Hepatocyte (in vitro differentiated cells): ENCODE measurements around the gene PLXNA2. TPM values are rescaled to one million over a fixed set of nuclear protein-coding genes. Genes with fewer than 3 reads are reported as not detected.

ENCODE experiments used
- DNase-seq: peaks from one replicate; pipeline ENCODE4 v3.0.0-alpha.2; 2016; ENCODE audit warnings: low spot score
- H2AFZ ChIP-seq: fragments of 200-600 bp; sonication (generic); 2 replicates; pipeline ENCODE4 v1.6.0; 2016; ENCODE audit warnings: antibody characterized with exemption, mild to moderate bottlenecking
- H3K27ac ChIP-seq: fragments of 200-600 bp; sonication (generic); 2 replicates; pipeline ENCODE4 v1.5.1; 2016; ENCODE audit warnings: mild to moderate bottlenecking
- H3K27me3 ChIP-seq: fragments of 200-600 bp; sonication (generic); 2 replicates; pipeline ENCODE4 v1.6.1; 2016
- H3K36me3 ChIP-seq: fragments of 200-600 bp; sonication (generic); replicated peaks from 2 replicates; pipeline ENCODE4 v1.5.1; 2016; ENCODE audit warnings: low read depth; ENCODE audit not compliant: insufficient read depth
- H3K4me1 ChIP-seq: fragments of 200-600 bp; sonication (generic); 2 replicates; pipeline ENCODE4 v1.5.1; 2016; ENCODE audit warnings: mild to moderate bottlenecking, moderate library complexity; ENCODE audit not compliant: insufficient read depth
- H3K4me2 ChIP-seq: fragments of 200-600 bp; sonication (generic); 2 replicates; pipeline ENCODE4 v1.6.0; 2016
- H3K4me3 ChIP-seq: fragments of 200-600 bp; sonication (generic); 2 replicates; pipeline ENCODE4 v1.5.1; 2016; ENCODE audit warnings: mild to moderate bottlenecking
- H3K79me2 ChIP-seq: fragments of 200-600 bp; sonication (generic); 2 replicates; pipeline ENCODE4 v1.6.0; 2017; ENCODE audit warnings: mild to moderate bottlenecking
- H3K9me2 ChIP-seq: fragments of 200-600 bp; sonication (generic); replicated peaks from 2 replicates; pipeline ENCODE4 v1.6.0; 2017; ENCODE audit warnings: mild to moderate bottlenecking; ENCODE audit not compliant: insufficient read depth
- H3K9me3 ChIP-seq: fragments of 200-600 bp; sonication (generic); 2 replicates; pipeline ENCODE4 v1.5.1; 2016; ENCODE audit warnings: low read depth, mild to moderate bottlenecking
- H4K20me1 ChIP-seq: fragments of 200-600 bp; sonication (generic); 2 replicates; pipeline ENCODE4 v1.6.0; 2016; ENCODE audit warnings: mild to moderate bottlenecking; ENCODE audit not compliant: insufficient read depth, poor library complexity, severe bottlenecking
- EZH2 ChIP-seq: fragments of 200-600 bp; sonication (generic); IDR thresholded peaks from 2 replicates; pipeline ENCODE4 v1.6.1; 2016; ENCODE audit warnings: antibody characterized with exemption, mild to moderate bottlenecking, borderline replicate concordance
- EZH2phosphoT487 ChIP-seq: fragments of 200-600 bp; sonication (generic); IDR thresholded peaks from one replicate; pipeline ENCODE4 v1.6.1; 2018; ENCODE audit warnings: antibody characterized with exemption, mild to moderate bottlenecking, low read depth, moderate library complexity; ENCODE audit not compliant: unreplicated experiment, severe bottlenecking
- WGBS: methylation state at CpG from one replicate; pipeline ENCODE4 v1.1.6; 2016; ENCODE audit warnings: low lambda C conversion rate; ENCODE audit errors: missing lambda C conversion rate; 5-methylcytosine and 5-hydroxymethylcytosine counted together
- polyA plus RNA-seq: library from polyadenylated mRNA; unstranded; fragments of >200 nt; fragmentation: Nextera tagmentation; extraction: Ambion mirVana; gene quantifications from 2 replicates; pipeline ENCODE4 v1.2.1, GENCODE V29; 2016
- total RNA-seq: library from RNA; depleted of rRNA; stranded (reverse); fragments of >200 nt; gene quantifications from 2 replicates; pipeline ENCODE4 v1.2.3, GENCODE V29; 2014
- TF ChIP-seq, protein P1 (sequence below): fragments of 200-600 bp; sonication (generic); IDR thresholded peaks from 2 replicates; pipeline ENCODE4 v1.5.1; 2016; ENCODE audit warnings: antibody characterized with exemption, mild to moderate bottlenecking; ENCODE audit not compliant: poor library complexity

PLXNA2 gene
- total and polyA plus RNA-seq, 2 experiments from 2014 or later, result 9.8 to 13.1 TPM

DNA sequence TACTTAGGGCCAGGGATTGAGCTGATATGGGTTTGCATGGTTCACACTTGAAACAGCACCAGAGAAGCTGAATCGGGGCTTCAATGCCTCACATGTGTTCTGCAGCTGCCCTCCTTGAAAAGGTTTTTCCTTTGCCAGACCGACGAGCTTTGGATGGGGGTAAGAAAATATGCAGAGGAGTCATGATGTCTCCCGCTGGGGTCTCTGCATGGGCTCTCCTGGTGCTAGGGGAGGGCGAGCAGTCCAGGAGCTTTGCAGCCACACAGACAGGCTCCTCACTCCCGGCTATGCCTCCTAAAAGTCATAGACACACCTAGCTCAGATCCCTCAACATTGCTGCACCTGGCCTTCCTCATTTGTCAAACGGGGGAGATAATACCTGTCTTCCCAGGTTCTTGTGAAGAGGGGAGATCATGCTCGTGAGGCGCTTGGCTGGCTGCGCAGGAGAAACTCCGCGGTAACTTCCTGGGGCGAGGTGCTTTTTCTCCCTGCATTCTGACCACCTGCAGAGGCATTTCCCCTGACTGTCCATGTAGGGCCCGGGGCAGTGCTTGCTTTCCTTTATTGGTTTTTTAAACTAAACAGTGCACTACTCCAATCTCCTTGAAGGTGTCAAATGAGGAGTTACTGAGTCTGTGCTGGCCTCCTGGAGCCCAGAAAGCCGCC lies 112.4 kb downstream of the PLXNA2 start:
- 37% methylated on average over 15 of the region's 15 CpGs for WGBS
- Histone ChIP-seq H3K9me3 (no peaks in the 10 kb centered on the region), H3K36me3 (no peaks in the 10 kb centered on the region), H2AFZ (no peak overlapping the region), H3K27me3 (no peaks in the 10 kb centered on the region), H3K79me2 (no peaks in the 10 kb centered on the region), H4K20me1 (no peaks in the 10 kb centered on the region), H3K27ac (peak overlapping the region; percentile 31), H3K9me2 (no peaks in the 10 kb centered on the region), H3K4me3 (no peak overlapping the region), H3K4me2 (peak overlapping the region; percentile 64), H3K4me1 (peaks cover 41% of the 10 kb centered on the region)
- peak; percentile 26 for DNase-seq
- no peak for TF ChIP-seq EZH2
- TF ChIP-seq EZH2phosphoT487, result no peak
- TF ChIP-seq, protein P1, sequence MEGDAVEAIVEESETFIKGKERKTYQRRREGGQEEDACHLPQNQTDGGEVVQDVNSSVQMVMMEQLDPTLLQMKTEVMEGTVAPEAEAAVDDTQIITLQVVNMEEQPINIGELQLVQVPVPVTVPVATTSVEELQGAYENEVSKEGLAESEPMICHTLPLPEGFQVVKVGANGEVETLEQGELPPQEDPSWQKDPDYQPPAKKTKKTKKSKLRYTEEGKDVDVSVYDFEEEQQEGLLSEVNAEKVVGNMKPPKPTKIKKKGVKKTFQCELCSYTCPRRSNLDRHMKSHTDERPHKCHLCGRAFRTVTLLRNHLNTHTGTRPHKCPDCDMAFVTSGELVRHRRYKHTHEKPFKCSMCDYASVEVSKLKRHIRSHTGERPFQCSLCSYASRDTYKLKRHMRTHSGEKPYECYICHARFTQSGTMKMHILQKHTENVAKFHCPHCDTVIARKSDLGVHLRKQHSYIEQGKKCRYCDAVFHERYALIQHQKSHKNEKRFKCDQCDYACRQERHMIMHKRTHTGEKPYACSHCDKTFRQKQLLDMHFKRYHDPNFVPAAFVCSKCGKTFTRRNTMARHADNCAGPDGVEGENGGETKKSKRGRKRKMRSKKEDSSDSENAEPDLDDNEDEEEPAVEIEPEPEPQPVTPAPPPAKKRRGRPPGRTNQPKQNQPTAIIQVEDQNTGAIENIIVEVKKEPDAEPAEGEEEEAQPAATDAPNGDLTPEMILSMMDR, result no peak

DNA sequence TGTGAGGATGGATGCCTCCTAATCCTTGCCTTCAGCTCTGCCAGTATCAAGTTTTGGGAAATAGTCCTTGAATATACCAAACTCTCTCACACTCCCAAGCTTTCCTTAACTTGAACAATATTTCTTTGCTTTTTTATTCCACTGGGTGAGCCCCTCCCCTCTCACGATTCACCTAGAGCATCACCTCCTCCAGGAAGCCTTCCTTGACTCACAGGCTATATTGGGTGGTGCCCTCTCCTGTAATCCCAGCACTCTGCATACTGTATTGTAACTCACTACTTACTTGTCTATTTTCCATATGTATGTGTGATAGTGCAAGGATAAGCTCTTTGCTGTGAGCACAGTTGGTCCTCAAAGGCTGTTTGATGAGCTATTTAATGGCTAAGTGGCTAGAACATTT lies 114.7 kb downstream of the PLXNA2 start:
- Histone ChIP-seq H3K36me3 (no peaks in the 10 kb centered on the region), H3K27me3 (no peaks in the 10 kb centered on the region), H3K4me3 (no peak overlapping the region), H3K27ac (no peak overlapping the region), H3K79me2 (no peaks in the 10 kb centered on the region), H2AFZ (no peak overlapping the region), H3K9me3 (no peaks in the 10 kb centered on the region), H3K4me1 (peaks cover 18% of the 10 kb centered on the region), H3K9me2 (no peaks in the 10 kb centered on the region), H4K20me1 (no peaks in the 10 kb centered on the region), H3K4me2 (no peak overlapping the region)
- 100% methylated on average over 1 of the region's 1 CpG for WGBS
- TF ChIP-seq EZH2phosphoT487 (no peak), EZH2 (no peak)
- TF ChIP-seq, protein P1, result no peak
- DNase-seq, result no peak

DNA sequence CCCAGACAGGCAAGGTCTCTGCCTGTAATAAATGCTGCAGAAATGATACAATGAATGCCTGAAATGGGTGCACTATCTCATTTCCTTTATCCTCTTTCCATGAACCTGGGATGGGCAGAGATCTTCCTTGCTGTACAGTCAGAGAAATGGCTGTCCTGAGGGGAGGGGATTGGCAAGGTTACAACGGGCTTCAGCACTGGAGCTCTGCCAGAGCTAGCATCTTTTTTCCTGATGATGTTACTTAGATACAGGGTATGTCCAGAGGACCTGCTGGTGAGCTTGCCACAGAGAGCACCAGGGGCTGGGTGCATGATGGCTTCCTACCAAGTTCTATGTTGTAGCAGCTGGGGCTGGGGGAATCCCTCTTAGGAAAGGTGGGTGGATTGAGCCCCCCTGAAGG lies 115.1 kb downstream of the PLXNA2 start:
- 52% methylated on average over 1 of the region's 1 CpG for WGBS
- H3K9me2 ChIP-seq, result no peaks in the 10 kb centered on the region

More for the DNA sequence above, 115.1 kb downstream of the PLXNA2 start:
- no peaks in the 10 kb centered on the region for H3K27me3 ChIP-seq
- no peaks in the 10 kb centered on the region for H3K79me2 ChIP-seq
- no peaks in the 10 kb centered on the region for H3K9me3 ChIP-seq
- no peaks in the 10 kb centered on the region for H4K20me1 ChIP-seq
- no peak for DNase-seq
- H3K4me1 ChIP-seq, result peaks cover 14% of the 10 kb centered on the region
- H3K27ac ChIP-seq, result no peak overlapping the region
- no peak overlapping the region for H3K4me3 ChIP-seq
- no peak overlapping the region for H2AFZ ChIP-seq
- no peak overlapping the region for H3K4me2 ChIP-seq
- no peak for TF ChIP-seq EZH2
- TF ChIP-seq, protein P1, result no peak
- TF ChIP-seq EZH2phosphoT487, result no peak
- no peaks in the 10 kb centered on the region for H3K36me3 ChIP-seq
